Activated CD8-positive, alpha-beta T cell treated with anti-CD3 and anti-CD28 coated beads, Interleukin-2, amount 10 ng/mL, durations not matched to agents 7 days and 5 days (primary cell): ENCODE data around the gene CBLIF. TPM values are rescaled to one million over a fixed set of nuclear protein-coding genes. Genes with fewer than 3 reads are reported as not detected.

Experiments
- total RNA-seq, 2 experiments: library from RNA; stranded (reverse); gene quantifications; one replicate each; pipeline ENCODE4 v1.2.3, GENCODE V29; 2021

CBLIF gene
- total RNA-seq, 2 experiments from 2014 or later = not detected

Other genes with a start within 250 kb of the CBLIF start
- 10 to 100 TPM; 34.4 to 38.6 TPM for gene OSBP, start 229.7 kb downstream of the CBLIF start, total RNA-seq
- gene PATL1, start 176.5 kb downstream of the CBLIF start, total RNA-seq = 10 to 100 TPM; 47.8 to 49.9 TPM
- gene OR10V1, start 131.7 kb downstream of the CBLIF start, total RNA-seq = not detected
- gene STX3, start 90.1 kb downstream of the CBLIF start, total RNA-seq = 100 to 1,000 TPM; 101 to 105 TPM
- gene MRPL16, start 34.7 kb downstream of the CBLIF start, total RNA-seq = 10 to 100 TPM; 85.7 to 86.0 TPM
- gene TCN1, start 21.0 kb upstream of the CBLIF start, total RNA-seq = not detected
- gene OOSP3, start 33.3 kb upstream of the CBLIF start, total RNA-seq = under 1 TPM in 1 of 2 experiments, not detected in 1; 0.29 TPM
- gene OOSP1, start 92.9 kb upstream of the CBLIF start, total RNA-seq = not detected
- not detected for gene OOSP4A, start 118.5 kb upstream of the CBLIF start, total RNA-seq
- gene OOSP4B, start 171.7 kb upstream of the CBLIF start, total RNA-seq = not detected
- not detected for gene OOSP2, start 194.9 kb upstream of the CBLIF start, total RNA-seq
- not detected for gene MS4A3, start 211.2 kb upstream of the CBLIF start, total RNA-seq
- gene MS4A2, start 243.2 kb upstream of the CBLIF start, total RNA-seq = not detected